HepG2 (cell line): ENCODE data around the gene DDX54. TPM values are rescaled to one million over a fixed set of nuclear protein-coding genes. Genes with fewer than 3 reads are reported as not detected.

Experiments used
- ATAC-seq: fragments of 200-7000 bp; cut with Tn5 transposase; 3 replicates; pipeline ENCODE4 v1.9.1; 2020; ENCODE audit warnings: mild to moderate bottlenecking, moderate library complexity
- BruUV-seq: library from RNA; stranded (reverse); fragments of 400-500 nt; replicated peaks from 2 replicates; lab custom pipeline; 2021; lab: Mats Ljungman, UMichigan
- CTCF ChIA-PET: fragments of 300-600 bp; formaldehyde crosslinking; extraction: SDS; loops from one replicate; lab custom pipeline; 2021; ENCODE audit warnings: low total read pairs, inconsistent platforms, low intra/inter-chr PET ratio; lab: Yijun Ruan, JAX
- POLR2A ChIA-PET: fragments of 350-600 bp; sonication (Branson Sonifier 250); formaldehyde crosslinking; loops from one replicate; lab custom pipeline; 2020; ENCODE audit warnings: antibody characterized with exemption, inconsistent platforms; lab: Yijun Ruan, JAX
- DNase-seq: peaks from one replicate; pipeline ENCODE4 v3.0.0-alpha.2; 2015; ENCODE audit warnings: low spot score
- FAIRE-seq: peaks from 3 replicates; lab custom pipeline; 2011; peaks lifted over from hg19 to GRCh38; lab: Jason Lieb, UNC
- H2AFZ ChIP-seq: one replicate; pipeline ENCODE4 v1.6.1; 2011; ENCODE audit warnings: low read length, inconsistent platforms
- H3K27ac ChIP-seq: fragments of 300-600 bp; 3 replicates; pipeline ENCODE4 v1.8.0; 2011; ENCODE audit warnings: mixed run types, mild to moderate bottlenecking, mixed read lengths, low read length, inconsistent platforms; ENCODE audit not compliant: insufficient read depth; ENCODE audit errors: extremely low read length
- H3K27me3 ChIP-seq, 2 experiments: fragments of 200-600 bp in 1 of 2; 2 replicates in 1 of 2; 3 replicates in 1 of 2; pipeline versions ENCODE4 v1.6.0 to v1.8.0; 2011; ENCODE audit warnings: low read length in 2 of 2, mild to moderate bottlenecking in 2 of 2, moderate library complexity in 2 of 2, inconsistent platforms in 1 of 2; ENCODE audit not compliant: insufficient read depth in 2 of 2, control insufficient read depth in 1 of 2
- H3K36me3 ChIP-seq, 2 experiments: fragments of 200-600 bp in 1 of 2; replicated peaks in 1 of 2; 2 replicates in 1 of 2; 3 replicates in 1 of 2; pipeline versions ENCODE4 v1.5.1 to v1.8.0; 2011; ENCODE audit warnings: low read length in 2 of 2, inconsistent platforms in 1 of 2; ENCODE audit not compliant: insufficient read depth in 2 of 2, control insufficient read depth in 1 of 2
- H3K4me1 ChIP-seq: 2 replicates; pipeline ENCODE4 v1.5.1; 2012; ENCODE audit warnings: low read length, inconsistent platforms; ENCODE audit not compliant: insufficient read depth
- H3K4me2 ChIP-seq: 2 replicates; pipeline ENCODE4 v1.6.0; 2011; ENCODE audit warnings: low read depth, low read length, inconsistent platforms
- H3K4me3 ChIP-seq, 3 experiments: fragments of 200-600 bp in 1 of 3; sonication (generic), shearing (Covaris generic) in 1 of 3; replicated peaks in 1 of 3; 2 replicates each; pipeline ENCODE4 v1.5.1; 2011 to 2016; ENCODE audit warnings: low read length in 3 of 3, inconsistent platforms in 2 of 3, low read depth in 2 of 3, mild to moderate bottlenecking in 2 of 3, control low read depth in 1 of 3, mixed read lengths in 1 of 3; ENCODE audit not compliant: insufficient read depth in 1 of 3
- H3K79me2 ChIP-seq: one replicate; pipeline ENCODE4 v1.6.1; 2011; ENCODE audit warnings: low read length, inconsistent platforms; ENCODE audit not compliant: insufficient read depth
- H3K9ac ChIP-seq: 2 replicates; pipeline ENCODE4 v1.6.0; 2011; ENCODE audit warnings: mild to moderate bottlenecking, low read depth, low read length, inconsistent platforms; ENCODE audit not compliant: insufficient read depth
- H3K9me3 ChIP-seq: 2 replicates; pipeline ENCODE4 v1.5.1; 2012; ENCODE audit warnings: mild to moderate bottlenecking, low read length
- H4K20me1 ChIP-seq: 2 replicates; pipeline ENCODE4 v1.6.0; 2011; ENCODE audit warnings: inconsistent platforms, mild to moderate bottlenecking, low read length, moderate library complexity; ENCODE audit not compliant: insufficient read depth
- CC2D1A ChIP-seq: sonication (generic); formaldehyde crosslinking; IDR thresholded peaks from 2 replicates; pipeline ENCODE4 v1.8.1; 2023; ENCODE audit warnings: mild to moderate bottlenecking, missing genetic modification reagents
- DZIP1 ChIP-seq: sonication (generic); formaldehyde crosslinking; IDR thresholded peaks from 2 replicates; pipeline ENCODE4 v1.5.0; 2020; ENCODE audit warnings: mild to moderate bottlenecking, missing genetic modification reagents
- HBP1 ChIP-seq: IDR thresholded peaks from 2 replicates; pipeline ENCODE4 v1.6.1; 2016; ENCODE audit warnings: low read depth, control low read depth
- HMG20A ChIP-seq: IDR thresholded peaks from 2 replicates; pipeline ENCODE4 v1.6.1; 2016; ENCODE audit warnings: borderline replicate concordance
- HNF4A ChIP-seq: sonication (generic); formaldehyde crosslinking; IDR thresholded peaks from 2 replicates; pipeline ENCODE4 v1.4.0; 2020; ENCODE audit warnings: missing genetic modification reagents
- RBFOX2 ChIP-seq: fragments of 200-400 bp; formaldehyde crosslinking; IDR thresholded peaks from 2 replicates; pipeline ENCODE4 v1.6.1; 2017; ENCODE audit warnings: low read depth, mild to moderate bottlenecking, low read length
- SNRNP70 ChIP-seq: fragments of 200-400 bp; formaldehyde crosslinking; IDR thresholded peaks from 2 replicates; pipeline ENCODE4 v1.6.1; 2017; ENCODE audit warnings: mild to moderate bottlenecking, low read depth, low read length, moderate library complexity
- SSRP1 ChIP-seq: IDR thresholded peaks from 2 replicates; pipeline ENCODE4 v1.6.1; 2016; ENCODE audit warnings: control low read depth
- TEAD3 ChIP-seq: optimal IDR thresholded peaks from 2 replicates; pipeline ENCODE3; 2016; ENCODE audit warnings: borderline replicate concordance
- TFE3 ChIP-seq: IDR thresholded peaks from 2 replicates; pipeline ENCODE4 v1.6.1; 2016
- ZBTB2 ChIP-seq: sonication (generic); formaldehyde crosslinking; IDR thresholded peaks from 2 replicates; pipeline ENCODE4 v1.8.0; 2022; ENCODE audit warnings: low read depth, missing genetic modification reagents
- ZFP82 ChIP-seq: sonication (generic); formaldehyde crosslinking; IDR thresholded peaks from 2 replicates; pipeline ENCODE4 v1.5.1; 2020; ENCODE audit warnings: mild to moderate bottlenecking, missing genetic modification reagents, borderline replicate concordance
- ZNF282 ChIP-seq: fragments of 450-650 bp; IDR thresholded peaks from 2 replicates; pipeline ENCODE4 v1.6.1; 2018; ENCODE audit not compliant: partially characterized antibody
- ZNF780A ChIP-seq: sonication (generic); formaldehyde crosslinking; IDR thresholded peaks from 2 replicates; pipeline ENCODE4 v1.8.0; 2022; ENCODE audit warnings: mild to moderate bottlenecking, missing genetic modification reagents, moderate library complexity
- ZNF878 ChIP-seq: sonication (generic); formaldehyde crosslinking; IDR thresholded peaks from 2 replicates; pipeline ENCODE4 v1.8.1; 2023; ENCODE audit warnings: mild to moderate bottlenecking, missing genetic modification reagents, moderate library complexity
- ZXDC ChIP-seq: sonication (generic); formaldehyde crosslinking; IDR thresholded peaks from 2 replicates; pipeline ENCODE4 v1.5.0; 2020; ENCODE audit warnings: mild to moderate bottlenecking, missing genetic modification reagents
- WGBS: methylation state at CpG from one replicate; pipeline ENCODE4 v1.1.6; 2017; ENCODE audit warnings: low lambda C conversion rate; 5-methylcytosine and 5-hydroxymethylcytosine counted together
- in situ Hi-C: cut with HindIII; loops from 2 replicates; pipeline ENCODE4 v1.10.0; 2017; ENCODE audit warnings: low pct_unique_long_range_greater_than_20kb; ENCODE audit not compliant: extremely low pct_ligation_motif_present
- intact Hi-C: fragments of 100-400 bp; cut with micrococcal nuclease; formaldehyde crosslinking; loops from one replicate; pipeline ENCODE4 v1.10.0; 2022; ENCODE audit not compliant: unreplicated experiment
- polyA plus RNA-seq, 8 experiments: library from polyadenylated mRNA; depleted of rRNA in 3 of 8; stranded (reverse) in 7 of 8; unstranded in 1 of 8; fragments of >200 nt; fragmentation: Illumina TruSeq in 4 of 8; extraction: Trizol in 4 of 8; gene quantifications; 2 replicates each; pipeline versions ENCODE4 v1.2.1 to v1.2.3, GENCODE V29; 2011 to 2016; ENCODE audit warnings: low read depth in 4 of 8, missing spikeins in 1 of 8, mixed read lengths in 1 of 8; ENCODE audit not compliant: insufficient read depth in 1 of 8
- total RNA-seq, 5 experiments: library from RNA; depleted of rRNA; stranded (reverse); fragments of >200 nt; fragmentation: Illumina TruSeq; extraction: Trizol; gene quantifications; 2 replicates each; pipeline ENCODE4 v1.2.3, GENCODE V29; 2016; ENCODE audit warnings: low read depth in 1 of 5

DDX54 gene
- total and polyA plus RNA-seq, 2 of the 13 experiments (the other 11 are each of a cell fraction or from before 2014, with no cell fraction given): 59.7 to 61.1 TPM

- no TSS peak for BruUV-seq
- TF ChIP-seq ZNF878 (CRISPR knock-in tag) (no peak), TFE3 (no peak), ZBTB2 (CRISPR knock-in tag) (no peak), TEAD3 (CRISPR knock-in tag) (no peak), CC2D1A (CRISPR knock-in tag) (no peak), ZNF780A (CRISPR knock-in tag) (no peak), ZNF282 (no peak), SSRP1 (CRISPR knock-in tag) (no peak), DZIP1 (CRISPR knock-in tag) (no peak), RBFOX2 (no peak), SNRNP70 (no peak), HBP1 (CRISPR knock-in tag) (no peak), ZFP82 (CRISPR knock-in tag) (no peak), ZXDC (CRISPR knock-in tag) (no peak), HMG20A (CRISPR knock-in tag) (no peak), HNF4A (no peak)
Observed at GRCh38 chr12:113131556-113131955, 53.7 kb downstream of the DDX54 start.

More at GRCh38 chr12:113131556-113131955, 53.7 kb downstream of the DDX54 start:
- no peaks in the 10 kb centered on the region for H3K4me1 ChIP-seq
- intact Hi-C loops: no loop called here
- H3K27me3 ChIP-seq: peaks cover 2 to 7% of the 10 kb centered on the region in 2 experiments; a peak in 1 of 5 replicates
- H3K27ac ChIP-seq: no peak overlapping the region
- H3K4me3 ChIP-seq: no peak overlapping the region
- DNase-seq: no peak
- ATAC-seq: no peak
- no peak overlapping the region for H2AFZ ChIP-seq
- no peak overlapping the region for H3K9ac ChIP-seq
- ChIA-PET CTCF (no interaction called here), POLR2A (no interaction called here)
- 0% methylated on average over 1 of the region's 1 CpG for WGBS
- H3K4me2 ChIP-seq: no peak overlapping the region
- no peaks in the 10 kb centered on the region for H3K36me3 ChIP-seq
- H3K9me3 ChIP-seq: no peaks in the 10 kb centered on the region
- FAIRE-seq: no peak
- in situ Hi-C loops: no loop called here
- no peaks in the 10 kb centered on the region for H3K79me2 ChIP-seq
- H4K20me1 ChIP-seq: no peaks in the 10 kb centered on the region
